VCaP (cell line): ENCODE data around the gene LSM6.

Experiments
- H3K27ac ChIP-seq: fragments of 450-650 bp; 2 replicates; pipeline ENCODE4 v1.5.1; 2017
- CTCF ChIP-seq: fragments of 450-650 bp; conservative IDR thresholded peaks from 2 replicates; pipeline ENCODE4 v1.5.1; 2017; ENCODE audit warnings: mild to moderate bottlenecking, moderate library complexity

LSM6 gene

DNA sequence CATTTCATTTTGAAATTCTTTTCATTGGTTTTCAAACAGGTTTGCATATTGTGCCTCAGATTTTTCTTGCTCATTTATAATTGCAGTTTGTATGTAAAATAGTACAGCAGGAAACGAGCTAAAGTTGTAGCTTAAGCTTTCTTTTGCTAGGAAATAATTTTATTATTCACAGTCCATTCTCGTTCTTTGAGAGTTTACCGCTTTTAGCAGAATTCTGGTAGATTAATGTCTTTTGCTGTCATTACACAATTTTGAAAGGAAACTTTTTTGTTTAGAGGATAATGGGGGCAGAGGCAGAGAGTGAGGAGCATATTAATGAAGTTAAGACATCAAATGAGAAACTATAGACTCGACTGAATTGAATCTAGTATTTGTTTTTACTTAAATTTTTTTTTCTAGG is 10.5 kb downstream of the LSM6 start:
- H3K27ac ChIP-seq: no peak overlapping the region
- TF ChIP-seq CTCF: no peak

- no peak overlapping the region for H3K27ac ChIP-seq
- no peak for TF ChIP-seq CTCF
These were observed 11.1 kb downstream of the LSM6 start for GRCh38 chr4:146186596-146186995.

DNA sequence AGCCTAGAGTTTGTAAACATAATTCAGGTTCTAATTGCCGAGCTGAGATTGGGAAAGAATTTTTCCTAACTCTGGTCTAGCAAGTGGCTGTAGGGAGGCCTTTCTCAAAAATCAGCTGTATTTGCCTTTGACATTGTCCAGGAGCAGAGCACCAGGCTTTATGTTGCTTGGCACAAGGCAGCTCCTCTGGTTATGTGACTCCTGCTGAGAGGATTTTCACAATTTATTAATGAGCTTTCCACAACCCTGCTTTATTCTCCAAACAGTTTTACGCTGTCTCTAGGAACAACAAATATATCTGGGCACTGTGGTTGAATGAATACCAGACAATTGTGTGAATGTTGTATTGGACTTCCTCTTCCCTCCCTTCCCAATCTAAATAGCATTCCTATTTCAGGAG is 14.9 kb downstream of the LSM6 start:
- TF ChIP-seq CTCF: no peak
- no peak overlapping the region for H3K27ac ChIP-seq

- H3K27ac ChIP-seq: no peak overlapping the region
- TF ChIP-seq CTCF: no peak
These were observed 16.4 kb downstream of the LSM6 start for GRCh38 chr4:146191766-146192458.

- TF ChIP-seq CTCF: no peak
- H3K27ac ChIP-seq: no peak overlapping the region
These were observed 18.1 kb downstream of the LSM6 start for GRCh38 chr4:146193628-146194027.

DNA sequence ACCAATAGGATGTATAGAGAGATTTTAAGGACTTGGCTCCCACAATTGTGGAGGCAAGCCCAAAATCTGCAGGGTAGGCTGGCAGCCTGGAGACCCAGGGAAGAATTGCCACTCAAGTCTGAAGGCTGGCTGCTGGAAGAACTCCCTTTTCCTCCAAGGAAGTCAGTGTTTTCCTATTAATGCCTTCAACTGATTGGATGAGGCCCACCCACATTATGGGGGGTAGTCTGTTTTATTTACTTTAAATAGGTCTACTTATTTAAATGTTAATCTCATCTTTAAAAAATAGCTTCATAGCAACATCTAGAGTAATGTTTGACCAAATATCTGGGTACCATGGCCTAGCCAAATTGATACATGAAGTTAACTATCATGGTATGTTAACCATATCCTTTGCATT is 18.7 kb downstream of the LSM6 start:
- no peak for TF ChIP-seq CTCF

GRCh38 chr4:146202665-146203064 is 27.1 kb downstream of the LSM6 start:
- no peak for TF ChIP-seq CTCF
- H3K27ac ChIP-seq: no peak overlapping the region

More for the DNA sequence above, 18.7 kb downstream of the LSM6 start:
- no peak overlapping the region for H3K27ac ChIP-seq
